Esophagus (tissue), 2 donors: ENCODE measurements around the gene COMP. TPM values are rescaled to one million over a fixed set of nuclear protein-coding genes. Genes with fewer than 3 reads are reported as not detected.

Experiments used
- H3K27ac ChIP-seq, 2 donors: one replicate each; pipeline ENCODE4 v1.5.1; 2013; ENCODE audit warnings: low read depth in 2 of 2, mild to moderate bottlenecking in 2 of 2, inconsistent platforms in 1 of 2, low read length in 1 of 2, moderate library complexity in 1 of 2
- H3K27me3 ChIP-seq, 2 donors: one replicate each; pipeline ENCODE4 v1.6.1; 2013; ENCODE audit warnings: low read length in 2 of 2, control low read depth in 1 of 2, mild to moderate bottlenecking in 1 of 2; ENCODE audit not compliant: insufficient read depth in 2 of 2, control insufficient read depth in 1 of 2
- H3K36me3 ChIP-seq, 2 donors: one replicate each; pipeline ENCODE4 v1.6.1; 2013; ENCODE audit warnings: low read length in 1 of 2; ENCODE audit not compliant: control insufficient read depth in 2 of 2, insufficient read depth in 2 of 2
- H3K4me1 ChIP-seq, 2 donors: one replicate each; pipeline ENCODE4 v1.6.1; 2013; ENCODE audit warnings: low read length in 1 of 2; ENCODE audit not compliant: control insufficient read depth in 2 of 2, insufficient read depth in 2 of 2
- H3K4me3 ChIP-seq, 2 donors: one replicate each; pipeline ENCODE4 v1.5.1; 2013; ENCODE audit warnings: low read length in 2 of 2, mild to moderate bottlenecking in 2 of 2, low read depth in 1 of 2, moderate library complexity in 1 of 2
- H3K9me3 ChIP-seq, 2 donors: one replicate each; pipeline ENCODE4 v1.6.1; 2013; ENCODE audit warnings: mild to moderate bottlenecking in 2 of 2, low read depth in 1 of 2, low read length in 1 of 2, moderate library complexity in 1 of 2; ENCODE audit not compliant: control insufficient read depth in 2 of 2, insufficient read depth in 1 of 2
- WGBS, 2 donors: extraction: QIAGEN DNeasy Blood & Tissue Kit; methylation state at CpG; one replicate each; pipeline ENCODE4 v1.1.7; 2013; 5-methylcytosine and 5-hydroxymethylcytosine counted together
- polyA plus RNA-seq, 2 donors: library from polyadenylated mRNA; stranded (reverse); fragments of 200-250 nt; gene quantifications; one replicate each; pipeline ENCODE4 v1.2.3, GENCODE V29; 2013
- donor health status: healthy with polysubstance abuse.
- donor health status: Bipolar disorder and iron deficiency.

The COMP gene
- polyA plus RNA-seq, 2 donors, result 0.71 to 4.0 TPM

- no peaks in the 10 kb centered on the region for H3K27me3 ChIP-seq
- H3K4me1 ChIP-seq, result peaks cover 0 to 5% of the 10 kb centered on the region in 2 donors
- no peak overlapping the region for H3K27ac ChIP-seq
- 84 to 88% methylated on average over 17 of the region's 17 CpGs for WGBS, 2 donors
- H3K9me3 ChIP-seq, result no peaks in the 10 kb centered on the region
- no peaks in the 10 kb centered on the region for H3K36me3 ChIP-seq
- no peak overlapping the region for H3K4me3 ChIP-seq
These were observed 11.0 kb downstream of the COMP start for GRCh38 chr19:18780081-18780480.

GRCh38 chr19:18778826-18779495 lies 12.1 kb downstream of the COMP start:
- Histone ChIP-seq H3K27ac (no peak overlapping the region), H3K27me3 (no peaks in the 10 kb centered on the region), H3K4me3 (no peak overlapping the region), H3K36me3 (no peaks in the 10 kb centered on the region), H3K9me3 (no peaks in the 10 kb centered on the region), H3K4me1 (peaks cover 0 to 5% of the 10 kb centered on the region in 2 donors)
- WGBS, 2 donors, result 79 to 82% methylated on average over 14 of the region's 14 CpGs

GRCh38 chr19:18778076-18778389 lies 13.1 kb downstream of the COMP start:
- Histone ChIP-seq H3K27me3 (no peaks in the 10 kb centered on the region), H3K4me3 (no peak overlapping the region), H3K4me1 (peaks cover 0 to 7% of the 10 kb centered on the region in 2 donors), H3K9me3 (no peaks in the 10 kb centered on the region), H3K27ac (no peak overlapping the region), H3K36me3 (no peaks in the 10 kb centered on the region)
- 68 to 70% methylated on average over 11 of the region's 11 CpGs for WGBS, 2 donors

GRCh38 chr19:18777301-18778075 lies 13.6 kb downstream of the COMP start:
- Histone ChIP-seq H3K36me3 (no peaks in the 10 kb centered on the region), H3K4me1 (peaks cover 0 to 7% of the 10 kb centered on the region in 2 donors), H3K9me3 (no peaks in the 10 kb centered on the region), H3K27me3 (no peaks in the 10 kb centered on the region), H3K4me3 (no peak overlapping the region), H3K27ac (no peak overlapping the region)
- WGBS, 2 donors, result 59 to 70% methylated on average over 54 to 71 of the region's 71 CpGs

- Histone ChIP-seq H3K4me3 (no peak overlapping the region), H3K27me3 (no peaks in the 10 kb centered on the region), H3K9me3 (no peaks in the 10 kb centered on the region), H3K4me1 (peaks cover 0 to 2% of the 10 kb centered on the region in 2 donors), H3K36me3 (no peaks in the 10 kb centered on the region), H3K27ac (no peak overlapping the region)
- 69 to 81% methylated on average over 12 of the region's 12 CpGs for WGBS, 2 donors
These were observed 14.4 kb downstream of the COMP start for GRCh38 chr19:18776736-18777135.

- 71 to 80% methylated on average over 8 of the region's 8 CpGs for WGBS, 2 donors
- Histone ChIP-seq H3K4me3 (no peak overlapping the region), H3K9me3 (no peaks in the 10 kb centered on the region), H3K36me3 (peaks cover 0 to 2% of the 10 kb centered on the region in 2 donors), H3K4me1 (peaks cover 0 to 2% of the 10 kb centered on the region in 2 donors), H3K27me3 (no peaks in the 10 kb centered on the region), H3K27ac (no peak overlapping the region)
These were observed 14.9 kb downstream of the COMP start for GRCh38 chr19:18776288-18776594.

GRCh38 chr19:18775586-18776287 lies 15.4 kb downstream of the COMP start:
- 86 to 89% methylated on average over 33 of the region's 33 CpGs for WGBS, 2 donors
- H3K4me1 ChIP-seq, result peaks cover 0 to 4% of the 10 kb centered on the region in 2 donors
- no peaks in the 10 kb centered on the region for H3K27me3 ChIP-seq
- H3K36me3 ChIP-seq, result peaks cover 0 to 2% of the 10 kb centered on the region in 2 donors
- H3K9me3 ChIP-seq, result no peaks in the 10 kb centered on the region
- no peak overlapping the region for H3K27ac ChIP-seq
- H3K4me3 ChIP-seq, result no peak overlapping the region

GRCh38 chr19:18774782-18775444 lies 16.2 kb downstream of the COMP start:
- Histone ChIP-seq H3K4me3 (no peak overlapping the region), H3K27ac (no peak overlapping the region), H3K27me3 (no peaks in the 10 kb centered on the region), H3K36me3 (peaks cover 0 to 2% of the 10 kb centered on the region in 2 donors), H3K4me1 (peaks cover 0 to 5% of the 10 kb centered on the region in 2 donors), H3K9me3 (no peaks in the 10 kb centered on the region)
- 93 to 95% methylated on average over 40 of the region's 40 CpGs for WGBS, 2 donors

- no peak overlapping the region for H3K4me3 ChIP-seq
- peaks cover 3 to 9% of the 10 kb centered on the region in 2 donors for H3K4me1 ChIP-seq
- no peaks in the 10 kb centered on the region for H3K27me3 ChIP-seq
- peaks cover 0 to 2% of the 10 kb centered on the region in 2 donors for H3K36me3 ChIP-seq
- WGBS, 2 donors, result 90 to 91% methylated on average over 11 of the region's 11 CpGs
- H3K27ac ChIP-seq, result no peak overlapping the region
- no peaks in the 10 kb centered on the region for H3K9me3 ChIP-seq
These were observed 17.0 kb downstream of the COMP start for GRCh38 chr19:18774107-18774506.
